Mesenchymal stem cell (in vitro differentiated cells and primary cell): ENCODE measurements around the gene TFAP2D.

ENCODE experiments used
- DNase-seq: peaks from one replicate; pipeline ENCODE4 v3.0.0-alpha.2; 2013
- H2AFZ ChIP-seq: one replicate; pipeline ENCODE4 v1.6.1; 2013; ENCODE audit warnings: low read depth, mild to moderate bottlenecking, control low read depth, inconsistent platforms, low read length, moderate library complexity
- H2AK5ac ChIP-seq: 2 replicates; pipeline ENCODE4 v1.6.1; 2013; ENCODE audit warnings: low read length, moderate library complexity, mild to moderate bottlenecking, inconsistent platforms; ENCODE audit not compliant: severe bottlenecking
- H2BK120ac ChIP-seq: one replicate; pipeline ENCODE4 v1.6.1; 2013; ENCODE audit warnings: low read depth, mild to moderate bottlenecking, inconsistent platforms, low read length, moderate library complexity
- H2BK12ac ChIP-seq, 2 experiments: one replicate each; pipeline ENCODE4 v1.6.1; 2013; ENCODE audit warnings: inconsistent platforms in 2 of 2, low read length in 2 of 2, mild to moderate bottlenecking in 2 of 2, moderate library complexity in 2 of 2, control low read depth in 1 of 2
- H2BK15ac ChIP-seq: one replicate; pipeline ENCODE4 v1.6.1; 2013; ENCODE audit warnings: mild to moderate bottlenecking, low read depth, inconsistent platforms; ENCODE audit not compliant: poor library complexity, severe bottlenecking
- H2BK5ac ChIP-seq: 2 replicates; pipeline ENCODE4 v1.6.1; 2013; ENCODE audit warnings: low read depth, mild to moderate bottlenecking, low read length, control low read depth, inconsistent platforms; ENCODE audit not compliant: poor library complexity, severe bottlenecking
- H3K14ac ChIP-seq, 2 experiments: one replicate each; pipeline ENCODE4 v1.6.1; 2013; ENCODE audit warnings: inconsistent platforms in 2 of 2, low read length in 2 of 2, control low read depth in 1 of 2, mild to moderate bottlenecking in 1 of 2, moderate library complexity in 1 of 2
- H3K18ac ChIP-seq, 2 experiments: one replicate each; pipeline ENCODE4 v1.6.1; 2013; ENCODE audit warnings: inconsistent platforms in 2 of 2, low read length in 2 of 2, control low read depth in 1 of 2, low read depth in 1 of 2, mild to moderate bottlenecking in 1 of 2
- H3K23ac ChIP-seq, 2 experiments: one replicate each; pipeline ENCODE4 v1.6.1; 2013; ENCODE audit warnings: inconsistent platforms in 2 of 2, low read length in 2 of 2, mild to moderate bottlenecking in 2 of 2, moderate library complexity in 2 of 2, control low read depth in 1 of 2
- H3K27ac ChIP-seq: 2 replicates; pipeline ENCODE4 v1.5.1; 2013; ENCODE audit warnings: mild to moderate bottlenecking, moderate library complexity, low read length, control low read depth, inconsistent platforms; ENCODE audit not compliant: poor library complexity, severe bottlenecking
- H3K27me3 ChIP-seq, 2 experiments: 2 replicates each; pipeline versions ENCODE4 v1.6.1 to v1.7.0; 2013; ENCODE audit warnings: low read length in 2 of 2, mild to moderate bottlenecking in 2 of 2, moderate library complexity in 2 of 2, control low read depth in 1 of 2, inconsistent platforms in 1 of 2; ENCODE audit not compliant: control insufficient read depth in 1 of 2, insufficient read depth in 1 of 2
- H3K36me3 ChIP-seq, 2 experiments: 2 replicates each; pipeline versions ENCODE4 v1.6.1 to v1.7.0; 2013; ENCODE audit warnings: low read length in 2 of 2, control low read depth in 1 of 2, inconsistent platforms in 1 of 2, low read depth in 1 of 2, mild to moderate bottlenecking in 1 of 2; ENCODE audit not compliant: insufficient read depth in 2 of 2, control insufficient read depth in 1 of 2
- H3K4ac ChIP-seq, 2 experiments: one replicate each; pipeline ENCODE4 v1.6.1; 2013; ENCODE audit warnings: inconsistent platforms in 2 of 2, low read length in 2 of 2, mild to moderate bottlenecking in 2 of 2, moderate library complexity in 2 of 2, control low read depth in 1 of 2, low read depth in 1 of 2
- H3K4me1 ChIP-seq: 2 replicates; pipeline ENCODE4 v1.6.1; 2013; ENCODE audit warnings: low read depth, low read length, control low read depth; ENCODE audit not compliant: control insufficient read depth, insufficient read depth
- H3K4me2 ChIP-seq: 2 replicates; pipeline ENCODE4 v1.6.1; 2013; ENCODE audit warnings: low read length, mild to moderate bottlenecking, inconsistent platforms; ENCODE audit not compliant: poor library complexity, severe bottlenecking
- H3K4me3 ChIP-seq, 2 experiments: 2 replicates each; pipeline versions ENCODE4 v1.5.1 to v1.7.0; 2013; ENCODE audit warnings: low read length in 2 of 2, mild to moderate bottlenecking in 2 of 2, control low read depth in 1 of 2, low read depth in 1 of 2; ENCODE audit not compliant: insufficient read depth in 1 of 2
- H3K79me1 ChIP-seq: replicated peaks from 2 replicates; pipeline ENCODE4 v1.6.1; 2013; ENCODE audit warnings: mild to moderate bottlenecking, control low read depth, low read length, inconsistent platforms; ENCODE audit not compliant: poor library complexity, severe bottlenecking
- H3K9ac ChIP-seq: 2 replicates; pipeline ENCODE4 v1.7.0; 2013; ENCODE audit warnings: mild to moderate bottlenecking, low read length, moderate library complexity
- H3K9me3 ChIP-seq: 2 replicates; pipeline ENCODE4 v1.7.0; 2013; ENCODE audit warnings: mild to moderate bottlenecking, low read length; ENCODE audit not compliant: control insufficient read depth
- H4K8ac ChIP-seq: one replicate; pipeline ENCODE4 v1.6.1; 2013; ENCODE audit warnings: inconsistent platforms, mild to moderate bottlenecking, low read length, moderate library complexity
- H4K91ac ChIP-seq: one replicate; pipeline ENCODE4 v1.6.1; 2013; ENCODE audit warnings: mild to moderate bottlenecking, low read length, inconsistent platforms
- WGBS: methylation state at CpG from one replicate; pipeline ENCODE4 v1.1.7; 2013; ENCODE audit warnings: mixed read lengths; 5-methylcytosine and 5-hydroxymethylcytosine counted together

The TFAP2D gene

DNA sequence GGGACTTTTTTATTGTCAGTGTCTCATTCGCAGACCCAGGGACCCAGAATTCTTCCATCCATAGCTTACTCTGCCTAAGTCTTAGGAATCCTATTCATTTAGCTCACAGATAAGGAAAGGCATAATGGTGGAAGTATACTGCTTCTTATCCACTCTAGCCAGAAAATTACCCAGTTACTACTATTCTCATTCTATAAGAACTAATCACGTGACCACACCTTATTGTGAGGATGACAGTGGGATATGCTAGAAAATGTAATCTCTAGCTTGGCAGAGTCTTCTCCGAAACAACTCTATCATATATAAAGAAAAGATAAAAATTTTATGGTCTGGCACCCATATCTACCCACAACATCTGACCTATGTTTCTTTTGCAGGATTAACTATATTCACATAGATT, 21.2 kb downstream of the TFAP2D start:
- Histone ChIP-seq H3K27ac (no peak overlapping the region), H3K9me3 (no peaks in the 10 kb centered on the region), H3K9ac (no peak overlapping the region), H2BK15ac (no peak overlapping the region), H4K8ac (no peak overlapping the region), H3K4ac (no peak overlapping the region), H2BK5ac (no peak overlapping the region), H2AFZ (no peak overlapping the region), H3K18ac (no peak overlapping the region), H3K4me3 (no peak overlapping the region), H2AK5ac (no peak overlapping the region), H3K23ac (no peak overlapping the region), H3K4me2 (no peak overlapping the region), H3K79me1 (no peaks in the 10 kb centered on the region), H3K14ac (no peak overlapping the region), H3K27me3 (no peaks in the 10 kb centered on the region), H2BK120ac (no peak overlapping the region), H3K4me1 (no peaks in the 10 kb centered on the region), H4K91ac (no peak overlapping the region), H3K36me3 (no peaks in the 10 kb centered on the region), H2BK12ac (no peak overlapping the region)
- no peak for DNase-seq
- 80% methylated on average over 1 of the region's 3 CpGs for WGBS

DNA sequence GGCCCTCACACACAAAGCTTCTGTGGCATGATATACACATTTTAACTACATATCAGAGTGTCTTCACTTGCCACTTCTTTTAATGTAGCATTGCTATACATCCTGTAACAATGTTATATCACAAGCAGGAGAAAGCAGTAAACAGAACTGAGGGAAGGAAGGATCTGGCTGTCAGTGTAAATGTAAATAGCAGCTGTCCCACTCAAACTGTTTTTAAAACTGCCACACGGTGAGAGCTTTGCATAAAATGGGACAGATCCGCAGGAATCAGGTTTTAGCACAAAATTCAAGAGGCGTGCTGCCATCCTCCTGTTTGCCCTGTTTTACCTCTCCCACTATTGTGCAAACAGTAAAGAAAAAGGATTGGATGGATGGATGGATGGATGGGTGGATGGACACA, 28.8 kb downstream of the TFAP2D start:
- Histone ChIP-seq H3K4me2 (no peak overlapping the region), H2BK5ac (no peak overlapping the region), H2AK5ac (no peak overlapping the region), H3K4ac (no peak overlapping the region), H3K27ac (no peak overlapping the region), H3K4me3 (no peak overlapping the region), H3K9me3 (no peaks in the 10 kb centered on the region), H2BK120ac (no peak overlapping the region), H3K18ac (no peak overlapping the region), H3K9ac (no peak overlapping the region), H3K4me1 (no peaks in the 10 kb centered on the region), H2BK15ac (no peak overlapping the region), H2BK12ac (no peak overlapping the region), H4K8ac (no peak overlapping the region), H3K36me3 (no peaks in the 10 kb centered on the region), H3K79me1 (no peaks in the 10 kb centered on the region), H4K91ac (no peak overlapping the region), H3K14ac (no peak overlapping the region), H3K23ac (no peak overlapping the region), H3K27me3 (no peaks in the 10 kb centered on the region), H2AFZ (no peak overlapping the region)
- DNase-seq, result no peak
- 37% methylated on average over 3 of the region's 3 CpGs for WGBS

DNA sequence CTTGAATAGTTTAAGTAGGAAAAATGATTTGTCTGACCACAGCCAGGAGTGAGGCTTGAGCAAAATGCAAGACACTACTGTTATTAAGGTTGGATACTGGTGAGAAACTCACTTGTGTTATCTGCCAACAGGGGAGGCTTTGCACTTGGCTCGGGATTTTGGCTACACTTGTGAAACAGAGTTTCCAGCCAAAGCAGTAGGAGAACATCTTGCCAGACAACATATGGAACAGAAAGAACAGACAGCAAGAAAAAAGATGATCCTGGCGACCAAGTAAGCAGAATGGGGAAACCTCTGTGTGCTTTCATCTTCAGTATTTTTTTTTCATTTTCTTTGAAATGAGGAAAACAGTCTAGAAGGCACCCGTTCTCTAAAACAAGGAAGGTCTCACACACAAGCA, 31.6 kb downstream of the TFAP2D start:
- Histone ChIP-seq H3K9ac (no peak overlapping the region), H3K27me3 (no peaks in the 10 kb centered on the region), H3K4ac (no peak overlapping the region), H3K14ac (no peak overlapping the region), H4K8ac (no peak overlapping the region), H3K4me3 (no peak overlapping the region), H3K79me1 (no peaks in the 10 kb centered on the region), H2BK5ac (no peak overlapping the region), H3K4me1 (no peaks in the 10 kb centered on the region), H2AFZ (no peak overlapping the region), H3K23ac (no peak overlapping the region), H3K18ac (no peak overlapping the region), H2BK120ac (no peak overlapping the region), H4K91ac (no peak overlapping the region), H3K4me2 (no peak overlapping the region), H3K27ac (no peak overlapping the region), H2AK5ac (no peak overlapping the region), H2BK15ac (no peak overlapping the region), H3K9me3 (no peaks in the 10 kb centered on the region), H2BK12ac (no peak overlapping the region), H3K36me3 (no peaks in the 10 kb centered on the region)
- no peak for DNase-seq
- 39% methylated on average over 2 of the region's 3 CpGs for WGBS

DNA sequence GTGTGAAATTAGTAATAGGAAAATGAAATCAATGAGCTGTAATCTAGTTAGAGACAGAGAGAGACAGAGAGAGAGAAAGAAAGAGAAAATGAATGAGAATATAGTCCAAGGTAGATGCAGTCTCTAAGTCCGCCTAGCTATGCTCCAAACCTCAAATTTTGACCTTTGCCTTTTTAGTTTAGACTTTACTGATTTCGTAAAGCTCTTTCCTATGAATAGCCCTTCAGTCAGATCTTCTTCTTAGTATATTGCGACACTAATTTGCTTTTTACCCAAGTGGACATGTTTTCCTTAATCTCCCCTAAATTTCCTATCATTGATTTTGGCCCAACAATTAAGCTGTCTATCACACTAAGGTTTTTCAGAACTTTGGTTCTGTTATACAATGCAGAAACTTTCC, 49.5 kb downstream of the TFAP2D start:
- no peak overlapping the region for H3K23ac ChIP-seq
- no peaks in the 10 kb centered on the region for H3K4me1 ChIP-seq
- no peak overlapping the region for H3K4me2 ChIP-seq
- no peak overlapping the region for H3K4me3 ChIP-seq
- no peak overlapping the region for H2AK5ac ChIP-seq
- H3K9ac ChIP-seq, result no peak overlapping the region
- no peak overlapping the region for H2BK5ac ChIP-seq
- no peaks in the 10 kb centered on the region for H3K9me3 ChIP-seq
- no peak overlapping the region for H4K91ac ChIP-seq
- no peak overlapping the region for H3K14ac ChIP-seq
- H3K27me3 ChIP-seq, result no peaks in the 10 kb centered on the region
- no peak overlapping the region for H3K18ac ChIP-seq
- H3K4ac ChIP-seq, result no peak overlapping the region
- WGBS, result 74% methylated on average over 3 of the region's 3 CpGs
- no peak overlapping the region for H2BK12ac ChIP-seq
- H2BK120ac ChIP-seq, result no peak overlapping the region
- H2AFZ ChIP-seq, result no peak overlapping the region
- no peaks in the 10 kb centered on the region for H3K36me3 ChIP-seq
- DNase-seq, result no peak
- H3K27ac ChIP-seq, result no peak overlapping the region
- H2BK15ac ChIP-seq, result no peak overlapping the region
- no peak overlapping the region for H4K8ac ChIP-seq
- no peaks in the 10 kb centered on the region for H3K79me1 ChIP-seq
